GM18519 (cell line): ENCODE results near the gene DYNC2H1.

ENCODE experiments used
- ATAC-seq: cut with Tn5 transposase; IDR thresholded peaks from one replicate; pipeline ENCODE4 v1.9.1; 2021; ENCODE audit warnings: mild to moderate bottlenecking, moderate library complexity; ENCODE audit not compliant: unreplicated experiment, low FRiP score

The DYNC2H1 gene

GRCh38 chr11:103528046-103528445, 418.8 kb downstream of the DYNC2H1 start:
- ATAC-seq = no peak

- ATAC-seq = no peak
These were observed 419.4 kb downstream of the DYNC2H1 start for GRCh38 chr11:103528596-103528995.

- ATAC-seq = no peak
These were observed 420.0 kb downstream of the DYNC2H1 start for GRCh38 chr11:103529181-103529684.
